ENCODE measurements around the gene REXO5.

REXO5 gene

DNA sequence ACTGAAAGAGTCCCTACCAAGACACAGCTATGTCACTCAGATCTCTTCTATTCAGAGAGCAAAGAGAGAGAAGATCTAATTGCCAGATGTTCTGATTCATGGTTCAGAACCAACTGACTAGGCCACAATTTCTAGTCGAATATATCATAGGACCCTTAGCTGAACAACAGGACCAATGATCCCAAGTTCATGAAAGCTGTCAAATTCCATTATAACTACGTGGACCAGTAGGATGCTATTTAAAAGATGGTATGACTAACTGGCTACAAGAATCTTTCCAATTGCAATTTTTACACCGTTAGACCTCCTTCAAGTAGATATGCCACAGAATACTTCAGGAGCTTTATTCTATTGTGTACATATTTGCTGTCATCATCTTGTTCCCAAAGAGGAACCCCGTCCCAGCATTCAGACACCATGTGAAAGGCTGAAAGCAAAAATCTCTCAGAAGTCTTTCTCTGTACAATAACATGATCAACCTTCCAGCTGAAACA lies 67.8 kb downstream of the REXO5 start:
- TF ChIP-seq, protein P1, sequence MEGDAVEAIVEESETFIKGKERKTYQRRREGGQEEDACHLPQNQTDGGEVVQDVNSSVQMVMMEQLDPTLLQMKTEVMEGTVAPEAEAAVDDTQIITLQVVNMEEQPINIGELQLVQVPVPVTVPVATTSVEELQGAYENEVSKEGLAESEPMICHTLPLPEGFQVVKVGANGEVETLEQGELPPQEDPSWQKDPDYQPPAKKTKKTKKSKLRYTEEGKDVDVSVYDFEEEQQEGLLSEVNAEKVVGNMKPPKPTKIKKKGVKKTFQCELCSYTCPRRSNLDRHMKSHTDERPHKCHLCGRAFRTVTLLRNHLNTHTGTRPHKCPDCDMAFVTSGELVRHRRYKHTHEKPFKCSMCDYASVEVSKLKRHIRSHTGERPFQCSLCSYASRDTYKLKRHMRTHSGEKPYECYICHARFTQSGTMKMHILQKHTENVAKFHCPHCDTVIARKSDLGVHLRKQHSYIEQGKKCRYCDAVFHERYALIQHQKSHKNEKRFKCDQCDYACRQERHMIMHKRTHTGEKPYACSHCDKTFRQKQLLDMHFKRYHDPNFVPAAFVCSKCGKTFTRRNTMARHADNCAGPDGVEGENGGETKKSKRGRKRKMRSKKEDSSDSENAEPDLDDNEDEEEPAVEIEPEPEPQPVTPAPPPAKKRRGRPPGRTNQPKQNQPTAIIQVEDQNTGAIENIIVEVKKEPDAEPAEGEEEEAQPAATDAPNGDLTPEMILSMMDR (IDR thresholded peaks at IDR 0.05; ENCODE audit: low read depth, low read length): no peak
- no peak overlapping the region for H3K4me3 ChIP-seq (ENCODE audit: low read depth, low read length)

DNA sequence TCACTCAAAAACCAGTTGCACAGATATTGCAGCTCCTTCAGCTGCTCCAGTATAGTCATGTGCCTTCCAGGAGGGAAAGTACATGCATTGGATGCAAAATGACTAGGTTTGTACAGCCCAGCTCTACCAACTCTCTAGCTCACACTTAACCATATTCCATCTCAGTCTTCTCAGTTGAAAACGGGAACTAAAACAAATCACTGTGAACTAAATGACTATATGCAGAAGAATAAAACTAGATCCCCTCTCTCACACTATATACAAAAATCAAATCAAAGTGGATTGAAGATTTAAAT lies 69.0 kb downstream of the REXO5 start:
- TF ChIP-seq, protein P1 (IDR thresholded peaks at IDR 0.05; ENCODE audit: low read depth, low read length): no peak
- no peak overlapping the region for H3K4me3 ChIP-seq (ENCODE audit: low read depth, low read length)

DNA sequence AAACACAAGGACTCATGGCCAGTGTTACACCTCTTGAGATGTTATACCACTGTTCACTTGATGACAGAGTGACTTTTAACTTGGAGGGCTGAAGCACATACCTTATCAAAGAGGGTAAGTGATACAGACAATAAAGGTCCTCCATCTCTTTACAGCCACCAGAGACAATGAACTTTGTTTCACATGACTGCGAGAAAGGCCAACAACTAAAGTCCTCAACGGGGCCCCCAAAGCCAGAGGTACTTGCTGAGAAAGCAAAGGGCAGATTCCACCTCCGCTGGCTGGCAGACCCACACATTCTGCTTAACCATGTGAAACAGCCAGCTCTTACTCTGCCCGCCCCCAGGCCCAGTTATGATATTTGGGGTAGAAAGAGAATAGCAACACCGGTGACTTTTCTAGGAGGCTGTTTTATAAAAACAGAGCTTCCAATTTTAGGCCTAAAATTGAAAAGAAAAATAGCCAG lies 72.4 kb downstream of the REXO5 start:
- TF ChIP-seq, protein P1 (IDR thresholded peaks at IDR 0.05; ENCODE audit: low read depth, low read length): no peak

DNA sequence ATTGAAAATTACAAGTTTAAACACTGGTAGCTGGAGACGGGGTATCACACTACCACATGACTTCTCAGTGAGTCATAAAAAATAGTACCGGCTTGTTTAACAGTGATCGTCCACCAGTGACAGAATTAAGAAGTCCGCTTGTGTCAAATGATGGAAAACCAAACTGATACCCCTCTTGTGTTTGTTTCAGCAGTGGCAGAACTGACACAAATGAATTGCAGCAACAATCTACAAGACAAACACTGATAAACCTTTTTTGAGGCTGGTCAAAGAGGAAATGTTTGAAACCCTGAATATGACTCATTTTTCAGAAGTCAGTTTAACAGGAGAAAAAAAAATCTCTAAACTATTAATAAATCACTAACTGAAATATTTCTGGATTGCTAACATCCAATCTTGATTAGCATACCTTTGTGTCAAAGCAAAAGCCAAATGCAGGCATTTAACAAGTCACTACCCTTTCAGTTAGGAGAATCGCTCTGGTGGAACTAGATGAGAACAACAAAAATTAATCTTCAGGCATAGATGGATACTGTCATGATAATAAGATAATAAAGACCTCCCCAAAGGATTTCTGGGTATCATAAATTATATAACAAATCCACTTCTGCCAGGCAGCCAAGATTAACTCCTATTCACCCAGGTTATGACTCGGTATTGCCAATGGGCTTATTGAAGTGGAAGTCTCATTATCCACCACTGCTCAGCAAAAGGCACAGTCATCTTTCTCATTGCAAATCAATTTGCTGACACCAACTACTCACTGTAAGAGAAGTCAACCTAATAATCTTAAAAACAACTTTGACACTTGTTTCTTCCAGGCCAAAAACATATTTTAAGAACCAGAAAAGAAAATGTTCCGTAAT lies 73.1 kb downstream of the REXO5 start:
- H3K4me3 ChIP-seq (ENCODE audit: low read depth, low read length): peak overlapping the region; percentile 28
- TF ChIP-seq, protein P1 (IDR thresholded peaks at IDR 0.05; ENCODE audit: low read depth, low read length): no peak

More for the DNA sequence above, 72.4 kb downstream of the REXO5 start:
- peak overlapping the region; percentile 24; the same call in 1 of the 2 replicates for H3K4me3 ChIP-seq (ENCODE audit: low read depth, low read length)

DNA sequence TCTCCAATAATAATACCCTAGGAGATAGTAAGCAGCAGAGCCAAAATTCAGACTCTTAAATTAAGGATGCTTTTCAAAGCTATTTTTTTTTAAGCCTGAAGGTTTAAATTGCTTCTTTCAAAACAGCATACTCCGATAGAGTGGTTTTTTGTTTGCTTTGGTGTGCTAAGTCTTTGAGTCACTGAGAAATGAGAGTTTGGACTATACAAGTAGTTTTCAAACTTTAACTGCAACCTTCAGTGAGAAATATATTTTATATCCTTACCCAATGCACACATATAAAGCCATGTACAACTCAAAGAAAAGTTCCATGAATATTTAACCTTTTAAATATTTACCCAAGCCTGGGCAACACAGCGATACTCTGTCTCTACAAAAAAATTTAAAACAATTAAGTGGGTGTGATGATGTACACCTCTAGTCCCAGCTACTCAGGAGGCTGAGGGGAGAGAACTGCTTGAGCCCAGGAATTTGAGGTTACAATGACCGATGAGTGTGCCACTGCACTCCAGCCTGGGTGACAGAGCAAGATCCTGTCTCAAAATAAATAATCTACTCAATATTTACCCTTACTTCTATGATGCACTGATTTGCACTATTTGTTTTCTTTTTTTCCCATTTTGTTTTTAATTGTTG lies 74.7 kb downstream of the REXO5 start:
- TF ChIP-seq, protein P1 (IDR thresholded peaks at IDR 0.05; ENCODE audit: low read depth, low read length): no peak
- H3K4me3 ChIP-seq (ENCODE audit: low read depth, low read length): no peak overlapping the region

- H3K4me3 ChIP-seq (ENCODE audit: low read depth, low read length): no peak overlapping the region
- TF ChIP-seq, protein P1 (IDR thresholded peaks at IDR 0.05; ENCODE audit: low read depth, low read length): no peak
Measured at GRCh38 chr16:20881503-20881878, 75.2 kb downstream of the REXO5 start.

Data from WI38 (cell line).